HG03378 (cell line): ENCODE measurements around the gene RUNX1.
"Not testable (repeated sequence)": the region's sequence is repeated elsewhere in the genome, so short reads cannot be mapped to it uniquely, and the experiment has no call there.

ENCODE experiments used
- ATAC-seq: cut with Tn5 transposase; IDR thresholded peaks from one replicate; pipeline ENCODE4 v1.9.1; 2021; ENCODE audit warnings: mild to moderate bottlenecking, moderate library complexity; ENCODE audit not compliant: unreplicated experiment

The RUNX1 gene

DNA sequence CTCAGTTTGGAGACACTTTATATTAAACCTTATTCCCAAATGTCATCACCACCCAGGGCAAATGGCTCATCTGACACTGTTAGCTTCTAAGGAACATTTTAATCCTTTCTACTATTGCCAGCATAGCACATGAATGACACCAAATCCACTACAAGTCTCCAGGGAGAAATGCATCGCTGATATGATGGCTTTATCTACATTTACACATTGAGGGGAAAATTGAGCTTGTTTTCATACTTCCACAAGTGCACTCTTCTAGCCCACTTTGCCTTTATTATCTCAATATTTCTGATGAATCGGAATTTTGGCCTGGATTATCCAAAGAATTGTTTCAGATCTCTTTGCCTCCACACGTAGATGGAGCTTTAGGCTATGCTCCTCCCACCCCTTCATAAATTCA is 75.4 kb downstream of the RUNX1 start:
- no peak for ATAC-seq

- ATAC-seq = no peak
Measured at GRCh38 chr21:34971656-34972055, 77.4 kb downstream of the RUNX1 start.

DNA sequence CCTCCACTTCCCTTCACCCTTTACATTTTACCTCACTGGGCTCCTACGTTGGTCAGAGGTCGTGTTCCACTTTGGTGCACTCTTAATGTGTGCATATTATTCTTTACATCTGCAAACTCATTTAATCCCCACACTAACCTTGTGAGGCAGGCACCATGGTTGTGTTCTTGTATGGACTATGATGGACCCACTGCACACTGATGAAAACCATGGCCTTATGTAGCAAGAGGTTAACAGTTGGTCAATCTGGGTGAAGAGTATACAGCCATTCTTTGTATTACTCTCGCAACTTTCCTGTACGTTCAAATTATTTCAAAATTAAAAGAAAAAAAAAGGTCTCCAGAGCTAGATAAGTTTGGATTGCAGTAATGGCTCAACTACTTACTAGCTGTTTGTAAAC is 78.5 kb downstream of the RUNX1 start:
- ATAC-seq = no peak

DNA sequence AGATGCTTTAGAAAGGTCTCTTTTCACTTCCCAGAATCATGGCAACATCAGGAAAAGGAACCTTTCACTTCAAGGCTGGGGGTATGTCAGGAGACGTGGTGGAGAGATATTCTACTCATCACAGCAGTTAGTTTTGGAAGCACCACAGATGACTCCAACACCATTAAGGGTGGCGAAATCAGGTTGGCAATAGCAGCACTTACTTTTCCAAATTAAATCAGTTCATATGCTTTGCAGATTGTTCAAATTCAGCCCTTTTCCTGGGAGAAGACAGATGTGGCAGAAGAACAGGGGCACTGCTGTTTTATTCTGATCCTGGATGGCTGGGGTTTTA is 79.0 kb downstream of the RUNX1 start:
- no peak for ATAC-seq

DNA sequence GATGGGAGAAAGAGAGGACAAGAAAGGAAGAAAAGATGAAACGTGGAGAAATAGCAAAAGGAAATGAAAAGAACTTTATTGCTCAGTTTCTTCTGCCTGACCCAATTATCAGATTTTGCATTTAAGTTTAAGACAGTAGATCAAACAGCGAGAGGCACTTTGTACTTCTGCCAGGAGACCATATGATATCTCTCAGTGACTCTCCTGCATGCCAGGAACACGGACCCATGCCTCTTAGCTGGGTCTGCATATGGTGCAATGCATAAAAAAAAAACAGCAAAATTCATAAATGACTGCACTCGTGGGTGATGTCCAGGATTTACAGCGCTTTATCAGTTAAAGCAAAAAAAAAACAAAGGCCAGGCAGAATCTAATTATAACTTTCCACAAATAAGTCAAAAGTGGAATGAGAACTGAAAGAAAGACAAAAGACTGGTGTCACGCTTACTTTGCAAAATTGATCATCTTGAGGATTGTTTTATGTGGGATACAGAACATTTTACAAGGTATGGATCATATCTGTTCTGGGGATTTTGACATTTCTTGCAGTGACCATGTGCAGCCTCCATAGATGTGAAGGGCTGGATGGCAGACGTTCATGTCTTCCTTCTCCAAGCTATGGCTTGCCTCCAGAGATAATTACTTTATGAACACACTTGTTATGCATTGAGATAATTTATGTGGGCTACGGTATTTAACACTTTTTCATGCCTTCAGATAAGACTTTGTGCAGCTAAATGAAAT is 79.5 kb downstream of the RUNX1 start:
- no peak for ATAC-seq

DNA sequence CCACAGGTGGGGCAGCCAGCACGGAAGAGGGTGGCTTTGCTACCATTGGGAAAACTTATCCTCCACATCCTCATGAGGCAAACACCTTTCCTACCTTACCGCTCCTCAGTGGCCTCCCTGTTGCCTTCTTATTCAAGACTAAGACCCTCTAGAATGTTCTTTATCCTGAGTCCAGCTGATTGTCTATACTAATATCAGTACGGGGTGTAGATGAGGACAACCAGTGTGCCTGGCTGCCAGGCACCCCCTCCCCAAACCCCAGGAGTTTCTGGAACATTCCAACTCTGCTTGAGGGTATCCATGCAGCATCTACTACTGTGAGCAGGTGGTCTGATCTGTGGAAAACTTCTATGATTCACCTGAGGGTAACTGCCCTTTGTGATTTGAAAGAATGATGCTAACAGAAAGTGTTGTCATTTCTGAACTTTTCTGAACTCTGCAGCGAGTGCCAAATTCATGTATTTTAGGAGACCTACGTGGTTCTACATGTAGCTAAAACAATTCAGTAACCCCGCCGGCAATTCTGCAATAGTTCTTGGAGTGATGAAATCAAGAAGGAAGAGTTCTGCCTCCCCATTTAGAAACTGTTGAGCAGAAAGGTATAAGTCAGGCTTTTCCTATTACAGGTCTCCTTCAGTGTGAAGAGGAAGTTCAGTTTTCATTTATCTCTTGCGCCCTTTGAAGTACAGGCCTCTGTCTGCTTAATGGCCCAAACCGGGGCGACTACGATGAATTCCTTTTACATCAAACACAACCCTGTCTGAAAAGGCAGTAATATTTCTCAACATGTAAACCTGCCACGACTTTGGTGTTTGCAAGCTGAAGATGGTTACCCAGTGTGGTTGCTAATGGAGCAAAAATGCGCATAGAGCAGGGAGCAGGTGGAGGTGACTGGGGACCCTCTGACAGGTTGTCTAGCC is 80.4 kb downstream of the RUNX1 start:
- no peak for ATAC-seq

- no peak for ATAC-seq
Measured at GRCh38 chr21:34967509-34968289, 81.4 kb downstream of the RUNX1 start.

DNA sequence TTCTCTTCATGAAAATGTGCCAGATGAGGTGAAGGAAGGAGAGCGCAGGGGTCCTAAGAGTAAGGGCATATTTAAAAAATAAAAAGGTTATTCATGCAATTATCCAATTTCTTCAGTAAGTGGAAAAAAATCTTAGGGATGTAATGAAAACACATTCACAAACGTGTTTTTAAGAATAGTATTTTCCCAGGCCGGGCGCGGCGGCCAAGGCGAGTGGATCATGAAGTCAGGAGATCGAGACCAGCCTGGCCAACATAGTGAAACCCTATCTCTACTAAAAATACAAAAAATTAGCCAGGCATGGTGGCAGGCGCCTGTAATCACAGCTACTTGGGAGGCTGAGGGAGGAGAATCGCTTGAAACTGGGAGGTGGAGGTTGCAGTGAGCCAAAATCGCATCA is 82.2 kb downstream of the RUNX1 start:
- not testable (repeated sequence) for ATAC-seq

- no peak for ATAC-seq
Measured at GRCh38 chr21:34965200-34966174, 83.6 kb downstream of the RUNX1 start.

DNA sequence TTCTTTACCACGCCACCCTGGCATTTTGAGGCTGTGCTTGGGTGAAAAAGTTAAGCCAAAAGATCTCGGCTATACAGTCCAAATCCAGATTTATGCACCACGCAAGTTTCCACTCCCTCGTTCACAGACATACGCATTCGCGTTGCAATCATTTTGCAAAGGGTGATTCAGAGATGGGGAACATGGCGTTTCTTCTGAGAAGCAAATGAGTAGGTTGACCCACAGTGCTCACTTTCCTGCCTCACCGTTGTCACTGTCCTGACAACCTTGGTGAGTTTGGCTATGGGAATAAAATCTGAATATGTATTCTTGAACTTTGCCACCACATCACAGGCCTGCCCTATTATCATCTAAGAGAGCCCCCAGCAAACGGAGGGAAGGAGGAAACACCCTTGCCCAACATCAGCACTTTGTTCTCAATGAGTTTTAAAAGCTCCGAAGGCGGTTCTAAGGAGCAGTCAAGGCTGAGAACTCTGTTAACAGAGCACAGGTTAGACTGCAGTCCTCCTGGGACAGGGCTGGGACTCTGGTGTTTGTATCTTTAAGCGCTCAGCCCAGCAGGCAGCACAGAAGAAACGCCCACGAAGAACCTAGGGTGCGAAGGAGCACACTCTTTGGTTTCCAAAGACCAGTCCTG is 86.4 kb downstream of the RUNX1 start:
- no peak for ATAC-seq

GRCh38 chr21:34962136-34962535 is 87.0 kb downstream of the RUNX1 start:
- ATAC-seq = no peak

DNA sequence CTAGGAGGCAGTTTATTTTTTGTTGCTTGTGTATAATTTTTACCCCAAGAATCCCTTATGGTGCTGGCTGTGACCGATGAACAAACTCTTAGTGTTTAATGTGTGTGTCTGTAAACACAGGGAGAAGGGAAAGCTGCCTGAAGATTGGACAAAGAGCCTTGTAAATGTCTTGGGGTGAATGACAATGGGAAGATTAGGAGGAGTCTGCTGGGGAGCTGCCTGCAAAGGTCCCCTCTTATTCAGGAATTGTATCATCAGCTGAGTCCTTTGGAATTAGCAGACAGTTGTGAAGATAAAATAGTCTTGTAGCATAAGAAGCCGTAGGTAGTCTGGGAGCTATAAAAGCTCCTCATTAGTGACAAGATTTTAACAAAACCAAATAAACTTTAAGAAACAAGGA is 88.4 kb downstream of the RUNX1 start:
- ATAC-seq = no peak

DNA sequence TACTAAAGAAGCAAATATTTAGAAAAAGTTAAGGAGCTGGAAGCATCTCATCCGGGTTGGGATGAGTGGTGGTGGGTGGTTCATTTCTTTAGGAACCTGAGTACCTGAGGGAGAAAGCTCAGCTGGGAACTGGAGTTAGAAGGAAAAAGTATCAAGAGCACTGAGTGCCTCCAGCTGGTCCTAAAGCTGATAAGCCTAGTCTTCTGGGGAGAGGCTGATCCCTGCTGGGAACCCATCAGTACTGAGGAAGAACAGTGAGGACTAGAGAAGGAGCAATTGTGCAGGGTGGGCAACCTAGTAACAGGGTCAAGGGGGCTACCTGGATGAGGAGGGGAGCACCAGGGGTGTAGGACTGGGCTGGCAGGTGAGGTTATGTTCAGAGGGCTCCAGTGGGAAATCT is 89.5 kb downstream of the RUNX1 start:
- no peak for ATAC-seq

DNA sequence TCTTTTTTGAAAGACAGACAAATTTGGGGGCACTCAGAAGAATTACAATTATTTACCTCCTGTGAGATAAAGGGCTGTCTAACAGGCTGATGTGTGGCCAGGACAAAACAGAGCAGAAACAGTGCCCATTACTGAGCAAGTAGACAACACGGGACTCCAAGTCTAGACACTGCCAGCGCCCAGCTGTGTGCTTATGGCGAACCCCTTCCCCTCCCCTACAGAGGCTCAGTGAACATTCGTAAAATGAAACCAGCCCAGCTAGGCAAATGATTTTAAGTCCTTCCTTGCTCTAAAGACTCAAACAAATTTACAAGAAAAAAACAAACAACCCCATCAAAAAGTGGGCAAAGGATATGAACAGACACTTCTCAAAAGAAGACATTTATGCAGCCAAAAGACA is 91.1 kb downstream of the RUNX1 start:
- no peak for ATAC-seq

- no peak for ATAC-seq
Measured at GRCh38 chr21:34956416-34957316, 92.4 kb downstream of the RUNX1 start.

GRCh38 chr21:34953950-34954349 is 95.2 kb downstream of the RUNX1 start:
- ATAC-seq = no peak

DNA sequence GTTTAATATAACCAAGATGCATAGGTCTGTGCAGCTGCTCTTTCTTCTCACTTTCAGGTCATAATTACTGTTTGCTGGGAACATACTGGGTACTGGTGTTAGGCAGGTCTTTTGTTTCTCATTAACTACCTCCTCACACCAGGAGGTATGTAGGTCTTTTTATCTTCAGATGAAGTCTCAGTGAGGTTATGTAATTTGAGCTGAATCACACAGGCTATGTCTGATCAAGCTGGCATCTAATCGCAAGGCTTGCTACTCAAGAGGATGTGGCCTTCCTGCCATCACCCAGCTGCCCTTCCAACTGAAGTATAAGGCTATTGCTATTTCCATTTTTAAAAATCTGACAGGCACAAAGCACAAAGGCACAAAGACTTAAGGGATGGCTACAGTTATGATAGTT is 96.4 kb downstream of the RUNX1 start:
- ATAC-seq = no peak

DNA sequence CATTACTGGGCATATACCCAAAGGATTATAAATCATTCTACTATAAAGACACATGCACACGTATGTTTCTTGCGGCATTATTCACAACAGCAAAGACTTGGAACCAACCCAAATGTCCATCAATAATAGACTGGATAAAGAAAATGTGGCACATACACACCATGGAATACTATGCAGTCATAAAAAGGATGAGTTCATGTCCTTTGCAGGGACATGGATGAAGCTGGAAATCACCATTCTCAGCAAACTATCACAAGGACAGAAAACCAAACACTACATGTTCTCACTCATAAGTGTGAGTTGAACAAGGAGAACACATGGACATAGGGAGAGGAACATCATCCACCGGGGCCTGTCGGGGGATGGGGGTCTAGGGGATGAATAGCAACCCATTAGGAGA is 97.2 kb downstream of the RUNX1 start:
- not testable (repeated sequence) for ATAC-seq

DNA sequence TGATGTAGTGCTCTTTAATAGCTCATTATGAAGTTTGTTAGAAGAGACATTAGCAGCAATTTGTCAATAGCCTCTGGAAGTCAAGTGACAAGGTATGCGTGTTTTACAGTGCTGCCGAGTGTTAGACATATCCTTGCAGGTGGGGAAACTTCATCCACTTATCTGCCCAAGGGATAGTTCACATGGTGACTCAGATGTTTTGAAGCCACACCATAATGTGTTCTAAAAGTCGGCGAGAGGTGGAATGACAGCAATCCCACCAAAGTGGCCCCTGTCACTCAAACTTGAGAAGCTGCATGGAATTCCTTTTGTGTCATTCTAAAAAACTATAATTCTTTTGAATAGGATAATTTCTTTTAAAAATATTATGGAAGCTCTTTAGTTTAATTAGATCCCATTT is 98.1 kb downstream of the RUNX1 start:
- ATAC-seq = no peak
